ENCODE data around the gene SLC48A1. TPM values are rescaled to one million over a fixed set of nuclear protein-coding genes. Genes with fewer than 3 reads are reported as not detected.

The SLC48A1 gene
- total and polyA plus RNA-seq, 10 of the 15 experiments (the other 5 are each of a cell fraction or from before 2014, with no cell fraction given), result 1.1 to 4.9 (median 1.9) TPM

GRCh38 chr12:47758834-47759690, 14.0 kb upstream of the SLC48A1 start, which contains the start of gene RAPGEF3 (continued):
- peak; percentile 39; the same call in 1 of the 2 replicates for TF ChIP-seq SMC3 (IDR thresholded peaks at IDR 0.05; ENCODE audit: borderline replicate concordance, low read length)
- TF ChIP-seq E2F8 (IDR thresholded peaks at IDR 0.05; ENCODE audit: low read depth, partially characterized antibody), result no peak
- no peak for TF ChIP-seq TARDBP (IDR thresholded peaks at IDR 0.05; ENCODE audit: borderline replicate concordance)
- no peak for TF ChIP-seq BMI1 (IDR thresholded peaks at IDR 0.05; ENCODE audit: borderline replicate concordance)
- TF ChIP-seq, protein P1, sequence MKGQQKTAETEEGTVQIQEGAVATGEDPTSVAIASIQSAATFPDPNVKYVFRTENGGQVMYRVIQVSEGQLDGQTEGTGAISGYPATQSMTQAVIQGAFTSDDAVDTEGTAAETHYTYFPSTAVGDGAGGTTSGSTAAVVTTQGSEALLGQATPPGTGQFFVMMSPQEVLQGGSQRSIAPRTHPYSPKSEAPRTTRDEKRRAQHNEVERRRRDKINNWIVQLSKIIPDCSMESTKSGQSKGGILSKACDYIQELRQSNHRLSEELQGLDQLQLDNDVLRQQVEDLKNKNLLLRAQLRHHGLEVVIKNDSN (IDR thresholded peaks at IDR 0.05; ENCODE audit: borderline replicate concordance, extremely low read length, insufficient read depth, low read depth, low read length), result peak; percentile 60
- TF ChIP-seq NR2F1 (conservative IDR thresholded peaks at IDR 0.05), result 0 out of 2 replicates have a peak, but pooled peaks have one; percentile 19
- no peak for TF ChIP-seq RAD21 (IDR thresholded peaks at IDR 0.05; ENCODE audit: insufficient read depth, low read depth, low read length)
- TF ChIP-seq NFXL1 (IDR thresholded peaks at IDR 0.05; ENCODE audit: borderline replicate concordance), result no peak
- peak; percentile 42 for TF ChIP-seq E4F1 (IDR thresholded peaks at IDR 0.05; ENCODE audit: borderline replicate concordance, partially characterized antibody)
- TF ChIP-seq SIX5 (IDR thresholded peaks at IDR 0.05; ENCODE audit: low read depth, low read length, severe bottlenecking), result no peak
- TF ChIP-seq, protein P2, sequence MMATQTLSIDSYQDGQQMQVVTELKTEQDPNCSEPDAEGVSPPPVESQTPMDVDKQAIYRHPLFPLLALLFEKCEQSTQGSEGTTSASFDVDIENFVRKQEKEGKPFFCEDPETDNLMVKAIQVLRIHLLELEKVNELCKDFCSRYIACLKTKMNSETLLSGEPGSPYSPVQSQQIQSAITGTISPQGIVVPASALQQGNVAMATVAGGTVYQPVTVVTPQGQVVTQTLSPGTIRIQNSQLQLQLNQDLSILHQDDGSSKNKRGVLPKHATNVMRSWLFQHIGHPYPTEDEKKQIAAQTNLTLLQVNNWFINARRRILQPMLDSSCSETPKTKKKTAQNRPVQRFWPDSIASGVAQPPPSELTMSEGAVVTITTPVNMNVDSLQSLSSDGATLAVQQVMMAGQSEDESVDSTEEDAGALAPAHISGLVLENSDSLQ (IDR thresholded peaks at IDR 0.05), result peak; percentile 24; the same call in 1 of the 2 replicates
- TF ChIP-seq CHD1 (IDR thresholded peaks at IDR 0.05; ENCODE audit: low read depth, low read length), result no peak
- TF ChIP-seq SMARCA5 (IDR thresholded peaks at IDR 0.05), result 0 out of 2 replicates have a peak, but pooled peaks have one; percentile 12
- no peak for TF ChIP-seq NBN (IDR thresholded peaks at IDR 0.05)
- peak; percentile 35 to 45; a peak in 1 of 4 replicates for TF ChIP-seq SRF (IDR thresholded peaks at IDR 0.05; ENCODE audit: low read depth in 2 of 2, low read length in 2 of 2)
- no peak for TF ChIP-seq TCF7 (IDR thresholded peaks at IDR 0.05; ENCODE audit: borderline replicate concordance)
- peak; percentile 72 for TF ChIP-seq MXI1 (IDR thresholded peaks at IDR 0.05; ENCODE audit: low read depth, low read length)
- TF ChIP-seq MLLT1 (IDR thresholded peaks at IDR 0.05), result no peak
- no peak for TF ChIP-seq TBL1XR1 (IDR thresholded peaks at IDR 0.05; ENCODE audit: low read depth, low read length)
